HepG2 (cell line): ENCODE data around the gene CTSS. TPM values are rescaled to one million over a fixed set of nuclear protein-coding genes. Genes with fewer than 3 reads are reported as not detected.

Source experiments
- ATAC-seq: fragments of 200-7000 bp; cut with Tn5 transposase; 3 replicates; pipeline ENCODE4 v1.9.1; 2020; ENCODE audit warnings: mild to moderate bottlenecking, moderate library complexity
- BruUV-seq: library from RNA; stranded (reverse); fragments of 400-500 nt; replicated peaks from 2 replicates; lab custom pipeline; 2021; lab: Mats Ljungman, UMichigan
- CTCF ChIA-PET: fragments of 300-600 bp; formaldehyde crosslinking; extraction: SDS; loops from one replicate; lab custom pipeline; 2021; ENCODE audit warnings: low total read pairs, inconsistent platforms, low intra/inter-chr PET ratio; lab: Yijun Ruan, JAX
- POLR2A ChIA-PET: fragments of 350-600 bp; sonication (Branson Sonifier 250); formaldehyde crosslinking; loops from one replicate; lab custom pipeline; 2020; ENCODE audit warnings: antibody characterized with exemption, inconsistent platforms; lab: Yijun Ruan, JAX
- DNase-seq: peaks from one replicate; pipeline ENCODE4 v3.0.0-alpha.2; 2015; ENCODE audit warnings: low spot score
- FAIRE-seq: peaks from 3 replicates; lab custom pipeline; 2011; peaks lifted over from hg19 to GRCh38; lab: Jason Lieb, UNC
- H2AFZ ChIP-seq: one replicate; pipeline ENCODE4 v1.6.1; 2011; ENCODE audit warnings: low read length, inconsistent platforms
- H3K27ac ChIP-seq: fragments of 300-600 bp; 3 replicates; pipeline ENCODE4 v1.8.0; 2011; ENCODE audit warnings: mixed run types, mild to moderate bottlenecking, mixed read lengths, low read length, inconsistent platforms; ENCODE audit not compliant: insufficient read depth; ENCODE audit errors: extremely low read length
- H3K27me3 ChIP-seq, 2 experiments: fragments of 200-600 bp in 1 of 2; 2 replicates in 1 of 2; 3 replicates in 1 of 2; pipeline versions ENCODE4 v1.6.0 to v1.8.0; 2011; ENCODE audit warnings: low read length in 2 of 2, mild to moderate bottlenecking in 2 of 2, moderate library complexity in 2 of 2, inconsistent platforms in 1 of 2; ENCODE audit not compliant: insufficient read depth in 2 of 2, control insufficient read depth in 1 of 2
- H3K36me3 ChIP-seq, 2 experiments: fragments of 200-600 bp in 1 of 2; replicated peaks in 1 of 2; 2 replicates in 1 of 2; 3 replicates in 1 of 2; pipeline versions ENCODE4 v1.5.1 to v1.8.0; 2011; ENCODE audit warnings: low read length in 2 of 2, inconsistent platforms in 1 of 2; ENCODE audit not compliant: insufficient read depth in 2 of 2, control insufficient read depth in 1 of 2
- H3K4me1 ChIP-seq: 2 replicates; pipeline ENCODE4 v1.5.1; 2012; ENCODE audit warnings: low read length, inconsistent platforms; ENCODE audit not compliant: insufficient read depth
- H3K4me2 ChIP-seq: 2 replicates; pipeline ENCODE4 v1.6.0; 2011; ENCODE audit warnings: low read depth, low read length, inconsistent platforms
- H3K4me3 ChIP-seq, 3 experiments: fragments of 200-600 bp in 1 of 3; sonication (generic), shearing (Covaris generic) in 1 of 3; replicated peaks in 1 of 3; 2 replicates each; pipeline ENCODE4 v1.5.1; 2011 to 2016; ENCODE audit warnings: low read length in 3 of 3, inconsistent platforms in 2 of 3, low read depth in 2 of 3, mild to moderate bottlenecking in 2 of 3, control low read depth in 1 of 3, mixed read lengths in 1 of 3; ENCODE audit not compliant: insufficient read depth in 1 of 3
- H3K79me2 ChIP-seq: one replicate; pipeline ENCODE4 v1.6.1; 2011; ENCODE audit warnings: low read length, inconsistent platforms; ENCODE audit not compliant: insufficient read depth
- H3K9ac ChIP-seq: 2 replicates; pipeline ENCODE4 v1.6.0; 2011; ENCODE audit warnings: mild to moderate bottlenecking, low read depth, low read length, inconsistent platforms; ENCODE audit not compliant: insufficient read depth
- H3K9me3 ChIP-seq: 2 replicates; pipeline ENCODE4 v1.5.1; 2012; ENCODE audit warnings: mild to moderate bottlenecking, low read length
- H4K20me1 ChIP-seq: 2 replicates; pipeline ENCODE4 v1.6.0; 2011; ENCODE audit warnings: inconsistent platforms, mild to moderate bottlenecking, low read length, moderate library complexity; ENCODE audit not compliant: insufficient read depth
- EEA1 ChIP-seq: sonication (generic); formaldehyde crosslinking; IDR thresholded peaks from 2 replicates; pipeline ENCODE4 v1.5.1; 2020; ENCODE audit warnings: mild to moderate bottlenecking, missing genetic modification reagents, borderline replicate concordance
- GPBP1L1 ChIP-seq: sonication (generic); formaldehyde crosslinking; IDR thresholded peaks from 2 replicates; pipeline ENCODE4 v1.5.0; 2020; ENCODE audit warnings: mild to moderate bottlenecking, missing genetic modification reagents
- HBP1 ChIP-seq: IDR thresholded peaks from 2 replicates; pipeline ENCODE4 v1.6.1; 2016; ENCODE audit warnings: low read depth, control low read depth
- PCBP1 ChIP-seq: fragments of 200-400 bp; formaldehyde crosslinking; IDR thresholded peaks from 2 replicates; pipeline ENCODE4 v1.6.1; 2017; ENCODE audit warnings: mild to moderate bottlenecking, low read depth, low read length, borderline replicate concordance
- POGZ ChIP-seq: sonication (generic); formaldehyde crosslinking; IDR thresholded peaks from 2 replicates; pipeline ENCODE4 v1.4.0; 2020; ENCODE audit warnings: mild to moderate bottlenecking, missing genetic modification reagents
- TCF12 ChIP-seq, 2 experiments: fragments of 450-650 bp in 1 of 2; sonication (generic) in 1 of 2; formaldehyde crosslinking in 1 of 2; IDR thresholded peaks; 2 replicates each; pipeline versions ENCODE4 v1.6.1 to v1.8.0; 2017 to 2022; ENCODE audit warnings: antibody characterized with exemption in 1 of 2, mild to moderate bottlenecking in 1 of 2, missing genetic modification reagents in 1 of 2, moderate library complexity in 1 of 2
- ZBTB43 ChIP-seq: sonication (generic); formaldehyde crosslinking; conservative IDR thresholded peaks from 2 replicates; pipeline ENCODE4 v1.4.0; 2020; ENCODE audit warnings: missing genetic modification reagents
- ZNF597 ChIP-seq: sonication (generic); formaldehyde crosslinking; IDR thresholded peaks from 2 replicates; pipeline ENCODE4 v1.5.0; 2020; ENCODE audit warnings: missing genetic modification reagents
- ZNF646 ChIP-seq: sonication (generic); formaldehyde crosslinking; IDR thresholded peaks from 2 replicates; pipeline ENCODE4 v1.9.0; 2021; ENCODE audit warnings: mild to moderate bottlenecking, missing genetic modification reagents
- ZNF674 ChIP-seq: sonication (generic); formaldehyde crosslinking; IDR thresholded peaks from 2 replicates; pipeline ENCODE4 v1.5.0; 2020; ENCODE audit warnings: low read depth, mild to moderate bottlenecking, missing genetic modification reagents
- ZNF772 ChIP-seq: sonication (generic); formaldehyde crosslinking; IDR thresholded peaks from 2 replicates; pipeline ENCODE4 v1.5.0; 2020; ENCODE audit warnings: mild to moderate bottlenecking, missing genetic modification reagents
- ZNF780A ChIP-seq: sonication (generic); formaldehyde crosslinking; IDR thresholded peaks from 2 replicates; pipeline ENCODE4 v1.8.0; 2022; ENCODE audit warnings: mild to moderate bottlenecking, missing genetic modification reagents, moderate library complexity
- ZSCAN20 ChIP-seq: sonication (generic); formaldehyde crosslinking; IDR thresholded peaks from 2 replicates; pipeline ENCODE4 v1.4.0; 2020; ENCODE audit warnings: missing genetic modification reagents, mild to moderate bottlenecking, borderline replicate concordance
- WGBS: methylation state at CpG from one replicate; pipeline ENCODE4 v1.1.6; 2017; ENCODE audit warnings: low lambda C conversion rate; 5-methylcytosine and 5-hydroxymethylcytosine counted together
- in situ Hi-C: cut with HindIII; loops from 2 replicates; pipeline ENCODE4 v1.10.0; 2017; ENCODE audit warnings: low pct_unique_long_range_greater_than_20kb; ENCODE audit not compliant: extremely low pct_ligation_motif_present
- intact Hi-C: fragments of 100-400 bp; cut with micrococcal nuclease; formaldehyde crosslinking; loops from one replicate; pipeline ENCODE4 v1.10.0; 2022; ENCODE audit not compliant: unreplicated experiment
- polyA plus RNA-seq, 8 experiments: library from polyadenylated mRNA; depleted of rRNA in 3 of 8; stranded (reverse) in 7 of 8; unstranded in 1 of 8; fragments of >200 nt; fragmentation: Illumina TruSeq in 4 of 8; extraction: Trizol in 4 of 8; gene quantifications; 2 replicates each; pipeline versions ENCODE4 v1.2.1 to v1.2.3, GENCODE V29; 2011 to 2016; ENCODE audit warnings: low read depth in 4 of 8, missing spikeins in 1 of 8, mixed read lengths in 1 of 8; ENCODE audit not compliant: insufficient read depth in 1 of 8
- total RNA-seq, 5 experiments: library from RNA; depleted of rRNA; stranded (reverse); fragments of >200 nt; fragmentation: Illumina TruSeq; extraction: Trizol; gene quantifications; 2 replicates each; pipeline ENCODE4 v1.2.3, GENCODE V29; 2016; ENCODE audit warnings: low read depth in 1 of 5

The CTSS gene
- total and polyA plus RNA-seq, 2 of the 13 experiments (the other 11 are each of a cell fraction or from before 2014, with no cell fraction given), result 0.33 to 1.0 TPM

GRCh38 chr1:150772326-150772725 lies 6.7 kb upstream of the CTSS start:
- Histone ChIP-seq H3K27ac (no peak overlapping the region), H3K9me3 (no peaks in the 10 kb centered on the region), H3K27me3 (no peaks in the 10 kb centered on the region; a peak in 1 of 5 replicates), H3K4me3 (no peak overlapping the region), H3K36me3 (no peaks in the 10 kb centered on the region), H3K4me1 (peaks cover 13% of the 10 kb centered on the region; the same call in 1 of the 2 replicates), H3K9ac (no peak overlapping the region), H4K20me1 (no peaks in the 10 kb centered on the region), H2AFZ (no peak overlapping the region), H3K79me2 (no peaks in the 10 kb centered on the region), H3K4me2 (no peak overlapping the region)
- 59% methylated on average over 4 of the region's 4 CpGs for WGBS
- ATAC-seq (no peak), FAIRE-seq (no peak), DNase-seq (no peak)
- no TSS peak for BruUV-seq
- ChIA-PET CTCF (no interaction called here), POLR2A (no interaction called here)
- intact Hi-C loops (no loop called here), in situ Hi-C loops (no loop called here)
- TF ChIP-seq POGZ (CRISPR knock-in tag) (no peak), ZBTB43 (no peak), EEA1 (no peak), ZNF780A (CRISPR knock-in tag) (no peak), ZNF597 (no peak), PCBP1 (no peak), ZNF772 (CRISPR knock-in tag) (no peak), GPBP1L1 (no peak), ZNF674 (no peak), TCF12 (IDR thresholded peaks at IDR 0.05) (no peak), TCF12 (CRISPR knock-in tag; IDR thresholded peaks at IDR 0.05) (no peak), ZNF646 (CRISPR knock-in tag) (no peak), HBP1 (no peak), ZSCAN20 (CRISPR knock-in tag) (no peak)
